Parathyroid adenoma (tissue), 2 donors: ENCODE measurements around the gene POLDIP3.

ENCODE experiments used
- H2AFZ ChIP-seq: fragments of 300-600 bp; sonication (generic); one replicate; pipeline ENCODE4 v1.7.0; 2017; ENCODE audit warnings: antibody characterized with exemption, mild to moderate bottlenecking
- H3K27ac ChIP-seq: fragments of 300-600 bp; sonication (generic); one replicate; pipeline ENCODE4 v1.7.0; 2017
- H3K27me3 ChIP-seq: fragments of 300-600 bp; sonication (generic); one replicate; pipeline ENCODE4 v1.7.0; 2017; ENCODE audit warnings: low read length; ENCODE audit not compliant: control insufficient read depth, insufficient read depth
- H3K36me3 ChIP-seq: fragments of 300-600 bp; sonication (generic); one replicate; pipeline ENCODE4 v1.7.0; 2017; ENCODE audit warnings: low read length; ENCODE audit not compliant: control insufficient read depth, insufficient read depth
- H3K4me1 ChIP-seq: fragments of 300-600 bp; sonication (generic); one replicate; pipeline ENCODE4 v1.7.0; 2017; ENCODE audit warnings: control low read depth
- H3K4me2 ChIP-seq: fragments of 300-600 bp; sonication (generic); one replicate; pipeline ENCODE4 v1.7.0; 2017; ENCODE audit warnings: low read length
- H3K4me3 ChIP-seq: fragments of 300-600 bp; sonication (generic); one replicate; pipeline ENCODE4 v1.7.0; 2017; ENCODE audit warnings: low read depth, low read length
- H3K79me2 ChIP-seq: fragments of 300-600 bp; sonication (generic); one replicate; pipeline ENCODE4 v1.7.0; 2017; ENCODE audit warnings: control low read depth
- H3K9ac ChIP-seq: fragments of 300-600 bp; sonication (generic); one replicate; pipeline ENCODE4 v1.7.0; 2017; ENCODE audit warnings: mild to moderate bottlenecking
- H3K9me3 ChIP-seq: fragments of 300-600 bp; sonication (generic); one replicate; pipeline ENCODE4 v1.7.0; 2017; ENCODE audit warnings: low read length; ENCODE audit not compliant: control insufficient read depth
- TF ChIP-seq, protein P1 (sequence below): fragments of 300-600 bp; sonication (generic); IDR thresholded peaks from one replicate; pipeline ENCODE4 v1.7.0; 2017; ENCODE audit warnings: antibody characterized with exemption, mild to moderate bottlenecking
- donor health status: primary hyperparathyroidism.

The POLDIP3 gene

GRCh38 chr22:42615092-42615859 is 593 bp upstream of the POLDIP3 start:
- Histone ChIP-seq H3K9ac (peak overlapping the region; percentile 67), H2AFZ (peak overlapping the region; percentile 35), H3K79me2 (peaks cover 28% of the 10 kb centered on the region), H3K4me3 (peak overlapping the region; percentile 83), H3K27me3 (no peaks in the 10 kb centered on the region), H3K36me3 (no peaks in the 10 kb centered on the region), H3K9me3 (no peaks in the 10 kb centered on the region), H3K4me1 (peaks cover 3% of the 10 kb centered on the region), H3K4me2 (peak overlapping the region; percentile 72), H3K27ac (peak overlapping the region; percentile 99)
- TF ChIP-seq, protein P1, sequence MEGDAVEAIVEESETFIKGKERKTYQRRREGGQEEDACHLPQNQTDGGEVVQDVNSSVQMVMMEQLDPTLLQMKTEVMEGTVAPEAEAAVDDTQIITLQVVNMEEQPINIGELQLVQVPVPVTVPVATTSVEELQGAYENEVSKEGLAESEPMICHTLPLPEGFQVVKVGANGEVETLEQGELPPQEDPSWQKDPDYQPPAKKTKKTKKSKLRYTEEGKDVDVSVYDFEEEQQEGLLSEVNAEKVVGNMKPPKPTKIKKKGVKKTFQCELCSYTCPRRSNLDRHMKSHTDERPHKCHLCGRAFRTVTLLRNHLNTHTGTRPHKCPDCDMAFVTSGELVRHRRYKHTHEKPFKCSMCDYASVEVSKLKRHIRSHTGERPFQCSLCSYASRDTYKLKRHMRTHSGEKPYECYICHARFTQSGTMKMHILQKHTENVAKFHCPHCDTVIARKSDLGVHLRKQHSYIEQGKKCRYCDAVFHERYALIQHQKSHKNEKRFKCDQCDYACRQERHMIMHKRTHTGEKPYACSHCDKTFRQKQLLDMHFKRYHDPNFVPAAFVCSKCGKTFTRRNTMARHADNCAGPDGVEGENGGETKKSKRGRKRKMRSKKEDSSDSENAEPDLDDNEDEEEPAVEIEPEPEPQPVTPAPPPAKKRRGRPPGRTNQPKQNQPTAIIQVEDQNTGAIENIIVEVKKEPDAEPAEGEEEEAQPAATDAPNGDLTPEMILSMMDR = no peak

GRCh38 chr22:42613872-42614301 is 796 bp downstream of the POLDIP3 start:
- Histone ChIP-seq H3K36me3 (no peaks in the 10 kb centered on the region), H3K9ac (peak overlapping the region; percentile 67), H3K4me2 (peak overlapping the region; percentile 72), H3K79me2 (peaks cover 38% of the 10 kb centered on the region), H3K4me3 (peak overlapping the region; percentile 83), H2AFZ (peak overlapping the region; percentile 35), H3K4me1 (peaks cover 3% of the 10 kb centered on the region), H3K9me3 (no peaks in the 10 kb centered on the region), H3K27me3 (no peaks in the 10 kb centered on the region), H3K27ac (peak overlapping the region; percentile 99)
- TF ChIP-seq, protein P1 = no peak

GRCh38 chr22:42612336-42612735 is 2.3 kb downstream of the POLDIP3 start:
- H3K4me3 ChIP-seq = no peak overlapping the region
- H3K9ac ChIP-seq = no peak overlapping the region
- H3K27ac ChIP-seq = no peak overlapping the region

GRCh38 chr22:42611051-42611450 is 3.6 kb downstream of the POLDIP3 start:
- Histone ChIP-seq H3K4me2 (no peak overlapping the region), H3K9ac (no peak overlapping the region), H3K27ac (no peak overlapping the region), H3K9me3 (no peaks in the 10 kb centered on the region), H3K36me3 (no peaks in the 10 kb centered on the region), H3K4me1 (peaks cover 3% of the 10 kb centered on the region), H2AFZ (no peak overlapping the region), H3K27me3 (no peaks in the 10 kb centered on the region), H3K79me2 (peaks cover 54% of the 10 kb centered on the region), H3K4me3 (no peak overlapping the region)
- TF ChIP-seq, protein P1 = no peak

More at GRCh38 chr22:42612336-42612735, 2.3 kb downstream of the POLDIP3 start:
- peaks cover 3% of the 10 kb centered on the region for H3K4me1 ChIP-seq
- H2AFZ ChIP-seq = no peak overlapping the region
- peaks cover 43% of the 10 kb centered on the region for H3K79me2 ChIP-seq
- H3K27me3 ChIP-seq = no peaks in the 10 kb centered on the region
- no peaks in the 10 kb centered on the region for H3K9me3 ChIP-seq
- H3K4me2 ChIP-seq = no peak overlapping the region
- TF ChIP-seq, protein P1 = no peak
- H3K36me3 ChIP-seq = no peaks in the 10 kb centered on the region

- Histone ChIP-seq H3K79me2 (peaks cover 63% of the 10 kb centered on the region), H2AFZ (no peak overlapping the region), H3K36me3 (no peaks in the 10 kb centered on the region), H3K27me3 (no peaks in the 10 kb centered on the region), H3K4me1 (peaks cover 3% of the 10 kb centered on the region), H3K9me3 (no peaks in the 10 kb centered on the region), H3K27ac (no peak overlapping the region), H3K9ac (no peak overlapping the region), H3K4me3 (no peak overlapping the region), H3K4me2 (no peak overlapping the region)
- TF ChIP-seq, protein P1 = no peak
Measured at GRCh38 chr22:42610186-42610585, 4.5 kb downstream of the POLDIP3 start.
